Spleen (tissue), 11 donors: Measurements from ENCODE around the gene SHISA9. TPM values are rescaled to one million over a fixed set of nuclear protein-coding genes. Genes with fewer than 3 reads are reported as not detected.

Source experiments
- DNase-seq: peaks from one replicate; pipeline ENCODE4 v3.0.0-alpha.2; 2020
- H3K27ac ChIP-seq, 8 donors: fragments of 200-600 bp; sonication (generic) in 7 of 8; 1 replicate in 4 of 8; 2 replicates in 4 of 8; pipeline versions ENCODE4 v1.5.0 to v1.8.0; 2016 to 2021; ENCODE audit warnings: inconsistent platforms in 4 of 8, mild to moderate bottlenecking in 4 of 8, moderate library complexity in 1 of 8
- H3K27me3 ChIP-seq, 7 donors: fragments of 200-600 bp; sonication (generic) in 6 of 7; replicated peaks in 1 of 7; 1 replicate in 4 of 7; 2 replicates in 3 of 7; pipeline versions ENCODE4 v1.5.0 to v1.8.0; 2016 to 2021; ENCODE audit warnings: inconsistent platforms in 3 of 7, mild to moderate bottlenecking in 1 of 7
- H3K36me3 ChIP-seq, 6 donors: fragments of 200-600 bp; sonication (generic) in 5 of 6; 1 replicate in 4 of 6; 2 replicates in 2 of 6; pipeline versions ENCODE4 v1.5.0 to v1.8.0; 2016 to 2021; ENCODE audit warnings: inconsistent platforms in 2 of 6
- H3K4me1 ChIP-seq, 6 donors: fragments of 200-600 bp; sonication (generic) in 5 of 6; 1 replicate in 3 of 6; 2 replicates in 3 of 6; pipeline versions ENCODE4 v1.5.0 to v1.8.0; 2016 to 2021; ENCODE audit warnings: inconsistent platforms in 3 of 6
- H3K4me3 ChIP-seq, 8 donors: fragments of 200-600 bp; sonication (generic) in 7 of 8; 1 replicate in 4 of 8; 2 replicates in 4 of 8; pipeline versions ENCODE4 v1.5.0 to v1.8.0; 2016 to 2021; ENCODE audit warnings: inconsistent platforms in 4 of 8, mild to moderate bottlenecking in 4 of 8, moderate library complexity in 2 of 8
- H3K9me3 ChIP-seq, 8 donors: fragments of 200-600 bp; sonication (generic) in 7 of 8; 1 replicate in 4 of 8; 2 replicates in 4 of 8; pipeline versions ENCODE4 v1.5.0 to v1.8.0; 2016 to 2021; ENCODE audit warnings: inconsistent platforms in 4 of 8
- CTCF ChIP-seq, 11 experiments: fragments of 200-600 bp in 7 of 11; fragments of 450-650 bp in 4 of 11; sonication (generic) in 4 of 11; IDR thresholded peaks in 8 of 11; conservative IDR thresholded peaks in 3 of 11; 1 replicate in 7 of 11; 2 replicates in 4 of 11; pipeline versions ENCODE4 v1.4.0 to v1.8.0; 2016 to 2021; ENCODE audit warnings: antibody characterized with exemption in 11 of 11, inconsistent platforms in 4 of 11, mild to moderate bottlenecking in 1 of 11
- POLR2A ChIP-seq, 3 donors: fragments of 450-650 bp; IDR thresholded peaks; one replicate each; pipeline ENCODE4 v1.5.1; 2017; ENCODE audit warnings: antibody characterized with exemption in 3 of 3, mild to moderate bottlenecking in 1 of 3
- POLR2AphosphoS5 ChIP-seq, 3 donors: sonication (generic); formaldehyde crosslinking; IDR thresholded peaks; one replicate each; pipeline ENCODE4 v1.5.1; 2017; ENCODE audit warnings: antibody characterized with exemption in 3 of 3
- whole genome bisulfite sequencing, 5 donors: extraction: QIAGEN DNeasy Blood & Tissue Kit in 3 of 5; methylation state at CpG; one replicate each; pipeline versions ENCODE4 v1.1.5 to v1.1.7; 2013 to 2018; 5-methylcytosine and 5-hydroxymethylcytosine counted together
- intact Hi-C: fragments of 100-400 bp; cut with DNase I; formaldehyde crosslinking; loops from one replicate; pipeline ENCODE4 v1.15.0; 2023; ENCODE audit warnings: low total_unique reads
- polyA plus RNA-seq, 3 donors: library from polyadenylated mRNA; stranded (reverse); fragments of 200-250 nt; gene quantifications; one replicate each; pipeline ENCODE4 v1.2.1, GENCODE V29; 2013
- total RNA-seq, 7 donors: library from RNA; depleted of rRNA in 3 of 7; stranded (reverse); fragments of >200 nt in 3 of 7; fragmentation: NEBNext Ultra II Directional in 4 of 7; extraction: Animal tissue kit (Norgen Biotek cat#: 25700) in 4 of 7; gene quantifications; one replicate each; pipeline versions ENCODE4 v1.1.0 to v1.2.1, GENCODE V29; 2016 to 2021
- donor health status: healthy with polysubstance abuse.
- donor health status: DM: no; HTN: no; CAD: no; lungs with moderate emphysema.
- donor health status: DM: no; HTN: no; CAD: no.
- donor health status: Bipolar disorder and iron deficiency.
- donor health status: healthy.
- donor health status: DM: no; HTN: no; CAD: no.
- donor health status: DM: yes; HTN: yes; CAD: no.

SHISA9 gene
- total and polyA plus RNA-seq, 10 donors = 0.02 to 0.17 (median 0.05) TPM; not detected in 4

GRCh38 chr16:12899529-12900143 lies 1.8 kb upstream of the SHISA9 start:
- TF ChIP-seq POLR2AphosphoS5 (IDR thresholded peaks at IDR 0.05) = no peak
- no peak for TF ChIP-seq POLR2A (IDR thresholded peaks at IDR 0.05)
- no peak for TF ChIP-seq CTCF (IDR thresholded peaks at IDR 0.05 in 8 of 11, conservative IDR thresholded peaks at IDR 0.05 in 3 of 11)
- H3K27me3 ChIP-seq = peaks cover 0 to 89% (median 58%) of the 10 kb centered on the region in 7 donors
- 66 to 72% (median 69%) methylated on average over 5 to 6 of the region's 6 CpGs for WGBS, 5 donors
- no peak overlapping the region for H3K4me3 ChIP-seq
- H3K27ac ChIP-seq = no peak overlapping the region
- peaks cover 0 to 27% (median 9%) of the 10 kb centered on the region in 6 donors for H3K4me1 ChIP-seq
- intact Hi-C loops = no loop called here
- H3K9me3 ChIP-seq = no peaks in the 10 kb centered on the region
- no peaks in the 10 kb centered on the region for H3K36me3 ChIP-seq
- no peak for DNase-seq

- WGBS, 5 donors = 10 to 23% (median 18%) methylated on average over 7 of the region's 7 CpGs
- TF ChIP-seq CTCF (IDR thresholded peaks at IDR 0.05 in 8 of 11, conservative IDR thresholded peaks at IDR 0.05 in 3 of 11) (no peak), POLR2A (IDR thresholded peaks at IDR 0.05) (no peak), POLR2AphosphoS5 (IDR thresholded peaks at IDR 0.05) (no peak)
These were observed 1.2 kb upstream of the SHISA9 start for GRCh38 chr16:12900156-12900555.

GRCh38 chr16:12900599-12901203 lies 697 bp upstream of the SHISA9 start:
- H3K27ac ChIP-seq = no peak overlapping the region
- DNase-seq = no peak
- H3K36me3 ChIP-seq = no peaks in the 10 kb centered on the region
- intact Hi-C loops = no loop called here
- H3K4me3 ChIP-seq = no peak overlapping the region
- peaks cover 0 to 27% (median 9%) of the 10 kb centered on the region in 6 donors for H3K4me1 ChIP-seq
- 4 to 6% (median 5%) methylated on average over 22 to 37 of the region's 37 CpGs for WGBS, 5 donors
- H3K9me3 ChIP-seq = no peaks in the 10 kb centered on the region
- TF ChIP-seq POLR2A (IDR thresholded peaks at IDR 0.05) (no peak), CTCF (IDR thresholded peaks at IDR 0.05 in 8 of 11, conservative IDR thresholded peaks at IDR 0.05 in 3 of 11) (no peak), POLR2AphosphoS5 (IDR thresholded peaks at IDR 0.05) (no peak)
- H3K27me3 ChIP-seq = peaks cover 0 to 98% (median 66%) of the 10 kb centered on the region in 7 donors

More at GRCh38 chr16:12900156-12900555, 1.2 kb upstream of the SHISA9 start:
- Histone ChIP-seq H3K27me3 (peaks cover 0 to 94% (median 63%) of the 10 kb centered on the region in 7 donors), H3K4me1 (peaks cover 0 to 27% (median 9%) of the 10 kb centered on the region in 6 donors), H3K4me3 (no peak overlapping the region), H3K27ac (no peak overlapping the region), H3K36me3 (no peaks in the 10 kb centered on the region), H3K9me3 (no peaks in the 10 kb centered on the region)
- DNase-seq = no peak
- intact Hi-C loops = no loop called here

- H3K27me3 ChIP-seq = peaks cover 0 to 98% (median 68%) of the 10 kb centered on the region in 7 donors
- no peak for DNase-seq
- 2 to 11% (median 4%) methylated on average over 25 to 32 of the region's 34 CpGs for WGBS, 5 donors
- no peak overlapping the region for H3K27ac ChIP-seq
- H3K4me3 ChIP-seq = no peak overlapping the region
- H3K9me3 ChIP-seq = no peaks in the 10 kb centered on the region
- intact Hi-C loops = no loop called here
- H3K4me1 ChIP-seq = peaks cover 0 to 27% (median 9%) of the 10 kb centered on the region in 6 donors
- no peak for TF ChIP-seq CTCF (IDR thresholded peaks at IDR 0.05 in 8 of 11, conservative IDR thresholded peaks at IDR 0.05 in 3 of 11)
- no peaks in the 10 kb centered on the region for H3K36me3 ChIP-seq
These were observed 198 bp upstream of the SHISA9 start for GRCh38 chr16:12901204-12901596.
